SIG-M5 treated with dmso at 0.1 percent for 504 hours (cell line): ENCODE measurements around the gene LDHAL6A.

Experiments
- DNase-seq: peaks from one replicate; lab custom pipeline; 2025; ENCODE audit not compliant: unreplicated experiment; lab: John Stamatoyannopoulos, UW

LDHAL6A gene

DNA sequence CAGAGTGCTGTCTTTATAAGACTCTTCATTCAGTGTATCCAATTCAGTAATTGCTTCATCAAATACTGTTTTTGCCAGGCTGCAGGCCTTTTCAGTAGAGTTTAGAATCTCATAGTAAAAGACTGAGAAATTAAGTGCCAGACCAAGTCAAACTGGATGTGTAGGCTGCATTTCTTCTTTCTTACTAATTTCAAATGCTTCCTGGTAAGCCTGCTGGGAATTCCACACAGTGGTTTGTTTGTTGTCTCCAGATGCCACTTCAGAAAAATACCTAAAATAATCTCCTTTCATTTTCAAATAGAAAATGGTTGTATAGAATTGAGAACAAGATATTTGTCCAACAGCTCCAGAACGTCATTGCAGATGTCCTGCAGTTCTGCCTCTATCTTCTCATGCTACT is 34.7 kb downstream of the LDHAL6A start:
- no peak for DNase-seq

DNA sequence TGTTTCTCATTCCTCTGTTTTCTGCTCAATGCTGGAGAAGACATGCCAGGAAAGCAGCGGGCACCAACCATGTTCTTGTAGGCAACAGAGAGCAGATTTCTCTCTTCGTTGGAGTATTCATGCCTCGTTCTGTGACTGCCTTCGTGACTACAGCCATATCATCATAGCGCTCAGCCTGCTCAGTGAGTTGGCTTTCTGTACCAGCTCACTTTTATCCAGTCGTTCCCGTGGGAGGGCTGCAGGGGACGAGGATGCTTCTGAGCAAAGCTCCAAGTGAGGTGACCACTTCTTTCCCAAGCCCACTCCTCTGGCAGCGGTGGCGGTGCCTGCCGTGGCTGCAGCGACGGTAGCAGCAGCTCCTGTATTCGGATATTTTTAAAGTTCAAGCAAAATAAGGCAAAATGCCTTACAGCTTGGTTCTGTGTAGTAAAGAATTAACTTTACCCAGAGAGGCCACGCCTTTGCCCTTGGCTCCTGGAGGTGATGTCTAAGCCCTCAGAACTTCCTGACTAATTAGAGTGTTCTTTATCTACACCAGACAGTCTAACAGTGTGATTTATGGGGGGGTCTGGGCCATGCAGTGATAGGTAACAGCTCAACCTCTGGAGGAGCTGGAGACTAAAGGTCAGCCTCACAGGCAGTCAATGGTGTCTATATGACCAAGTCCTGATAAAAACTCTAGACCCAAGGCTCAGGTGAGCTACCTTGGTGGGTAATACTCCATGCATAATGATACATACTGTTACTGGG is 35.3 kb downstream of the LDHAL6A start:
- no peak for DNase-seq

DNA sequence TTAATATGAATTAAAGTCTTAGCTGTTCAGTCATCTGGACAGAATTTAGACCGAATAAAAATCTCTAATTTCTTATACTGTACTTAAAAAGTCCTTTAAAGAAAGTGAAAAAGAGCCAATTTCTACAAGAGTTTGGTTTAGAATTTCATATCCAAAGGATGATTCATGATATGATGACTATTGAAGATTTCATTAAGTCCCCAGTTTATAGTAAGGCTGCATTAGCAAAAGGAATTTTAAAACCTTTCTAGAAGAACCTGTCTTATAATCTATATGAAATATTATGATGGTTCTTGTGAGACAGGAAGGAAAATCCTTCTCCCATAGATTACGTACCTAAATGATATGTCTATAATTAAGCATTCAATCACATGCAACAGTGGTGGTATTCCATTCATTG is 36.3 kb downstream of the LDHAL6A start:
- DNase-seq, result no peak

DNA sequence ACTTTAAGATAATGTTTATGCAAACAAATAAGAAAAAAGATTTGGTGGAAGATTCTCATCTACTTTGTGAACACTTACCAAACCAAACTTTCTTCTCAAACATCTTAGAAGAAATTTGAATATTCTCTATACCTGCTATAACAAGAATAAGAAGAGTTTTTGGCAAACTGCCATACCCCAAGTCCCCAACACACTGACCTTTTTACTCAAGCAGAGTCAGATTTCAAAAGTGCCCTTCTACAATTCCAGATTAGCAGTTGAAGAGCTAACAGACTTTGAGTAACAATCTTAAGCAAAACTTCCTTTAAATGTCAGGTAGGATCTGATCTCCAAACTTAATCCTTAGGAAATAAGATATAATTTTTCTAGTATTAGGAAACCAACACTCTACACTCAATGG is 37.2 kb downstream of the LDHAL6A start:
- no peak for DNase-seq

- DNase-seq, result no peak
These were observed 37.7 kb downstream of the LDHAL6A start for GRCh38 chr11:18493310-18493709.

DNA sequence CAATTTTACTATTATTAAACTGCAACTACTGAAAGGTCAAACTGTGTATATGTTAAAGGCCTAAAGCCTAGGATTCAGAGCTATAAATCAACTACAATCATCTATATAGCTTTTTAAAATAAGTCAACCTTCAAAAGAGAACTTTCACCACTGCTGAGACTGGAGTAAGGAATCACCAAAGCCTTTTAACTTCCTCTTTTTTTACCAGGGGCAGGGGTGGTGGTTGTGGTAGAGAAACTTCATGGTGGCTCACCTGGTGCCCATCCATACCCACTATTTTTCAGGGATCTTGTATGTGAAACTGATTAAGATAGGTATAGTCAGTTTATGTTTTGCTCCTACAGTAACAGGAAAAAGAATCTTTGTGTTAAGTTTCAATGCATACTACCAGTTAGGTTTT is 39.6 kb downstream of the LDHAL6A start:
- DNase-seq, result no peak

DNA sequence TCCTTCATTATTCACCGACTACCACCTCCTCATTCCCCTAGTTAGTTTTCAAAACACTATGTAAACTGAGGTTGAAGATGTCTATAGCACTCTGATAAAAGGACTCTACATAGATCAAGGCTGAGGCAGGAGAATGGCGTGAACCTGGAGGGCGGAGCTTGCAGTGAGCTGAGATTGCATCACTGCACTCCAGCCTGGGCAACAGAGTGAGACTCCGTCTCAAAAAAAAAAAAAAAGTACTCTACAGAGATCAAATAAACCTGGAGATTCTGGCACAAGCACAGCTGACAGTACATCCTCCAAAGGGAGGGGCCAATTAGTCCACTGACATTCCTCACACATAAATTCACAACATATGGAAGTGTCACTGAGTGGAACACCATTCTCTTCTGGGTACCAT is 40.0 kb downstream of the LDHAL6A start:
- no peak for DNase-seq

GRCh38 chr11:18498039-18498438 is 42.4 kb downstream of the LDHAL6A start:
- no peak for DNase-seq

GRCh38 chr11:18501629-18502028 is 46.0 kb downstream of the LDHAL6A start:
- no peak for DNase-seq

DNA sequence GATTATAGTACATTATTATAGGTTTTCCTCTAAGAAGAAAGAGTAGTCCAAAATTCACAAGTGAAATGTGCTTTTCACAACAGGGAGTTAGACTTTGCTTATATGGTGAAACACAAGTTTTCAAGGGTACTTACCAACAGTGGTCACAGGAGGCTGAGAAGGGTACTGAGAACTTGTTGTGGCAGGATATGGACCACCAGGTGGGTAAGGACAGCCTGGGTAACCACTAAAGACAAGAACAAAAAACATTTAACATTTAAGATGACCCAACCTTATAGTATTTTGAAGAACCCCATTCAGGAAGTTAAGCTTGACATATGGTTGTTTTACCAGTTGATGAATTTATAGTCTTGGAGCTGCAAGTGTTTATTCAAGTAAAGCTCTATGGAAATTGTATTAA is 46.7 kb downstream of the LDHAL6A start:
- no peak for DNase-seq

DNA sequence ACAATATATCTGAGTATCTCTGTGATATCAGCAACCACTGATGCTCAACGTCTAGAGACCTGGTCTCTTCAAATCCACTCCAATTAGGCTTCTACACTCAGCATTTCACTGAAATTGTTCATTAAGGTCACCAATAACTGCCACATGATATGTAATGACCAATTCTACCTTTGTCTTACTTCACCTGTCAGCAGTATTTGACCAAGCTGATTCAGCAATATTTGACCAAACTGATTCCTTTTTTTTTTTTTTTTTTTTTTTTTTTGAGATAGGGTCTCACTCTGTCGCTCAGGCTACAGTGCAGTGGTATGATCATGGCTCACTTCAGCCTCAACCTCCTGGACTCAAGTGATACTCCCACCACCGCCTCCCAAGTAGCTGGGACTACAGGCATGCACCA is 65.5 kb downstream of the LDHAL6A start:
- DNase-seq, result no peak

DNA sequence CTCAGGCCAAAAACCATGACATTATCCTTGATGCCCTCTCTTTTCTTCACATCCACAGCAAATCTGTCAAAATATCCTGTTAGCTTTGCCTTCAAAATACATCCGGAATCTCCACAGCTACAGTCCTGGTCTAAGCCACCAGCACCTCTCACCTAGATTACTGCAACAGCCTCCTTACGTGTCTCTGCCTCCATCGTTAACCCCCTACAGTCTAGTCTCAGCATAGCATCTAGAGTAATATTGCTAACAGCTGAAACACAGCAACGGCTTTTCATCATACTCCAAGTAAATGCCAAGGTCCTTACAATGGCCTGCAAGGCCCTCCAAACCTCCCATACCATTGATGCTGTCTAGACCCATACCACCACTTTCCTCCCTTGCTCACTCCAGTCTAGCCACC is 66.7 kb downstream of the LDHAL6A start:
- peak; percentile 5 for DNase-seq

- DNase-seq, result no peak
These were observed 67.4 kb downstream of the LDHAL6A start for GRCh38 chr11:18523084-18523483.

DNA sequence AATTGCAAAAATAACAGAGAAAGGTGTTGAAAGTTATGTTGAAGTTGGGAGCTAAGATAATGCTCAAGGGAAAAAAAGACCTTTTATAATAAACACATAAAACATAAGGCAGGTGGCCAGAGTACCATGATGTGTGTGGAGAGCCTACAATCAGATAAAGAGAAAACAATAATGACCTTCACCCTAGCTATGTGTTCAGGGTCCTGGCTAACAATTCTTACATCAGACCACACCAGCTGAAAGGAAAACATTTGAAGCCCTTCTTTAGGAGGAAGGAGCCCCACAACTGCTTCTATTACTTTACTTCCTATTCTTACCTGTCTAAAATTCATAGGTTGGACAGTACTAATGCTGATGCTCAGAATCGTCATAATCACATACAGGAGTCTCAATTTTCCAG is 68.6 kb downstream of the LDHAL6A start:
- DNase-seq, result no peak

DNA sequence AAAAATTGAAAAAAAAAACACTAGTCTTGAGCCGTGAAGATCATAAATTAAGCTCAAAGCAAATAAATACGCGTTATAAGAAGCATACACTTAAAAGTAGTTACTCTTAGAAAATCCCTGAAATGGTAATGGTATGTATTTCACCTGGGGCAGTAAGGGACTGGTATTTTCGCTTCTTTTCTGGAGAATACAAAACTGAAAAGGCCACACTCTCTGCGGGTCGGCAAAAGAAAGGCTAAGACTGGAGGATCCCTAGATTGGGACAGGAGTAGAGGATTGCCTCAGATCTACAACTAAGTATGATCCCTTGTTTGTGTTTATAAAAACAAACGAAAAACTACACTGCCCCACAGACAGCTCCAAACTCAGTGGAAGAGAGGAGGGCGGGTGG is 70.5 kb downstream of the LDHAL6A start:
- DNase-seq, result no peak

GRCh38 chr11:18526521-18527296 is 71.1 kb downstream of the LDHAL6A start, which contains the start of gene TSG101:
TSG101 (minus strand) TSS chr11:18526942; CDS start chr11:18526816, 126 bp downstream.
- peak; percentile 83 for DNase-seq

DNA sequence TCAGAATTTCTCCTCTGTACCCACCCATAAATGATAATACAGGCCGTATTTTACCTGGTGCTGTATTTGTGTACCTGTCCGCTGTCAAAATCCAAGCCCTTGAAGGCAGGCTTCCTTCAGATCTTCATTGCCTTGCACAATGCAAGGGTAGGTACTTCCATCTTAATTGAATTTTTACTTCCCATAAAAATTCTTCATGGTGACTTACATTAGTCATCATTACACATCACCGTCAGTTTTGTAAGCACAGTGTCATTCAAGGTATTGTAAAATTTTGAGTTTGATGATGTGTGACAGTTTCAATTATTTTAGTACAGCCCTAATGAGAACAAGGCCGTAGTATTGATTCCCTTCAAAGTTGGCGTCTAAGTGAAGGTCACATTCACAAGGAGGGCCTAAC is 71.9 kb downstream of the LDHAL6A start:
- DNase-seq, result peak; percentile 60
